Panc1 (cell line): ENCODE data around the gene AAK1.

ENCODE experiments used
- POLR2AphosphoS5 ChIP-seq: IDR thresholded peaks from 2 replicates; pipeline ENCODE4 v1.6.1; 2012; ENCODE audit warnings: mild to moderate bottlenecking, low read depth, low read length, moderate library complexity
- SIN3A ChIP-seq: IDR thresholded peaks from 2 replicates; pipeline ENCODE4 v1.6.1; 2012; ENCODE audit warnings: low read depth, mild to moderate bottlenecking, low read length, moderate library complexity, borderline replicate concordance; ENCODE audit not compliant: insufficient read depth
- TCF7L2 ChIP-seq: IDR thresholded peaks from 2 replicates; pipeline ENCODE4 v1.6.1; 2011; ENCODE audit warnings: mild to moderate bottlenecking, low read depth, low read length, inconsistent platforms
- TF ChIP-seq, protein P1 (sequence below): fragments of 450-650 bp; IDR thresholded peaks from 2 replicates; pipeline ENCODE4 v1.5.1; 2017; ENCODE audit warnings: mild to moderate bottlenecking
- TF ChIP-seq, protein P2 (sequence below), 2 experiments: IDR thresholded peaks; 2 replicates each; pipeline ENCODE4 v1.6.1; 2011 to 2012; ENCODE audit warnings: low read depth in 2 of 2, control low read depth in 1 of 2, low read length in 1 of 2, mild to moderate bottlenecking in 1 of 2, moderate library complexity in 1 of 2; ENCODE audit not compliant: insufficient read depth in 1 of 2

DNA sequence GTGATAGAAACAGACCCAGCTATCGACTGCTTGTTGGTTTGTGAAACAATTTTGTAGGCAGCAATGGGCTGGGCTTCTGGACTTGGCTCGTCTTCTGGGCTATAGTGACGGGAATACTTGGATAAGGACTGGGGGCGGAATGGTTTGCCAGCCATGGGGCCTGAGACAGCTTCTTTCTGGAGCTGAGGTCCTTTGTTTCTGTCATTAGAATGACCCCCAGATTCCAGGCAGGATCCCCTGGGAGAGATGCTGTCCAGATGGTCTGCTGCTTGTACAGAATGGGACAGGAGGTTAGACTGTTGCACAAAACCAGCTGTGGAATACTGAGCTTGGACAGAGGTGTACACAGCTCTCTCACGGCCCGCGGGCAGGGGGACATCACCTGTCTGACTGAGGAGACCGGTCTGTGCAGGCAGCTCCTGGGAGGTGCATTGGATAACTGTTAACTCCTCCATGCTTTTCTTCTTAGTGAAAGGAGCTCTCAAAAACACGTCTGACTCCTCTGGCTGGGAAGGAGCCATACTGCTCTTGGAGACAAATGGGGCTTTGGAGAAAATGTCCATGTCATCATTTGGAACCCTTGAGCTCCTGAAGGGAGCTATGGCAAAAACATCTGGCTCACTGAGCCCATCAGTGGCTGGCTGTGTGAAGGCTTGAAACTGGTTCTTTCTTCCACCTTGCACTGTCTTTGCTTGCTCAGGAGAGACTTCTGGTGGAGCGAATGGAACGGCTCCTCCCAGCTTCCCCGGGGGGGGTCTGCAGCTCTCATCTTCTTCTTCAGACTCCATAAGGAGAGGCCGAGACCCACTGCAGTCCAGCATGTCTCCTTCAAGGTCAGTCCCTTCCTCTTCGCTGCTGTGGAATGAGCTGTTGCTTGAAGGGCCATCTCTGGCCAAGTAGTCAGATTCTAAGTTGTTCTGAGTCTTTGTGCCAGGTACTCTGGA lies 177.8 kb downstream of the AAK1 start:
- TF ChIP-seq, protein P1, sequence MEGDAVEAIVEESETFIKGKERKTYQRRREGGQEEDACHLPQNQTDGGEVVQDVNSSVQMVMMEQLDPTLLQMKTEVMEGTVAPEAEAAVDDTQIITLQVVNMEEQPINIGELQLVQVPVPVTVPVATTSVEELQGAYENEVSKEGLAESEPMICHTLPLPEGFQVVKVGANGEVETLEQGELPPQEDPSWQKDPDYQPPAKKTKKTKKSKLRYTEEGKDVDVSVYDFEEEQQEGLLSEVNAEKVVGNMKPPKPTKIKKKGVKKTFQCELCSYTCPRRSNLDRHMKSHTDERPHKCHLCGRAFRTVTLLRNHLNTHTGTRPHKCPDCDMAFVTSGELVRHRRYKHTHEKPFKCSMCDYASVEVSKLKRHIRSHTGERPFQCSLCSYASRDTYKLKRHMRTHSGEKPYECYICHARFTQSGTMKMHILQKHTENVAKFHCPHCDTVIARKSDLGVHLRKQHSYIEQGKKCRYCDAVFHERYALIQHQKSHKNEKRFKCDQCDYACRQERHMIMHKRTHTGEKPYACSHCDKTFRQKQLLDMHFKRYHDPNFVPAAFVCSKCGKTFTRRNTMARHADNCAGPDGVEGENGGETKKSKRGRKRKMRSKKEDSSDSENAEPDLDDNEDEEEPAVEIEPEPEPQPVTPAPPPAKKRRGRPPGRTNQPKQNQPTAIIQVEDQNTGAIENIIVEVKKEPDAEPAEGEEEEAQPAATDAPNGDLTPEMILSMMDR = no peak
- TF ChIP-seq, protein P2, sequence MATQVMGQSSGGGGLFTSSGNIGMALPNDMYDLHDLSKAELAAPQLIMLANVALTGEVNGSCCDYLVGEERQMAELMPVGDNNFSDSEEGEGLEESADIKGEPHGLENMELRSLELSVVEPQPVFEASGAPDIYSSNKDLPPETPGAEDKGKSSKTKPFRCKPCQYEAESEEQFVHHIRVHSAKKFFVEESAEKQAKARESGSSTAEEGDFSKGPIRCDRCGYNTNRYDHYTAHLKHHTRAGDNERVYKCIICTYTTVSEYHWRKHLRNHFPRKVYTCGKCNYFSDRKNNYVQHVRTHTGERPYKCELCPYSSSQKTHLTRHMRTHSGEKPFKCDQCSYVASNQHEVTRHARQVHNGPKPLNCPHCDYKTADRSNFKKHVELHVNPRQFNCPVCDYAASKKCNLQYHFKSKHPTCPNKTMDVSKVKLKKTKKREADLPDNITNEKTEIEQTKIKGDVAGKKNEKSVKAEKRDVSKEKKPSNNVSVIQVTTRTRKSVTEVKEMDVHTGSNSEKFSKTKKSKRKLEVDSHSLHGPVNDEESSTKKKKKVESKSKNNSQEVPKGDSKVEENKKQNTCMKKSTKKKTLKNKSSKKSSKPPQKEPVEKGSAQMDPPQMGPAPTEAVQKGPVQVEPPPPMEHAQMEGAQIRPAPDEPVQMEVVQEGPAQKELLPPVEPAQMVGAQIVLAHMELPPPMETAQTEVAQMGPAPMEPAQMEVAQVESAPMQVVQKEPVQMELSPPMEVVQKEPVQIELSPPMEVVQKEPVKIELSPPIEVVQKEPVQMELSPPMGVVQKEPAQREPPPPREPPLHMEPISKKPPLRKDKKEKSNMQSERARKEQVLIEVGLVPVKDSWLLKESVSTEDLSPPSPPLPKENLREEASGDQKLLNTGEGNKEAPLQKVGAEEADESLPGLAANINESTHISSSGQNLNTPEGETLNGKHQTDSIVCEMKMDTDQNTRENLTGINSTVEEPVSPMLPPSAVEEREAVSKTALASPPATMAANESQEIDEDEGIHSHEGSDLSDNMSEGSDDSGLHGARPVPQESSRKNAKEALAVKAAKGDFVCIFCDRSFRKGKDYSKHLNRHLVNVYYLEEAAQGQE (IDR thresholded peaks at IDR 0.05; ENCODE audit: insufficient read depth in 1 of 2, low read depth in 2 of 2, low read length in 1 of 2) = no peak
- TF ChIP-seq TCF7L2 (no peak), POLR2AphosphoS5 (no peak), SIN3A (no peak)
